ENCODE measurements around the gene C1GALT1C1L. TPM values are rescaled to one million over a fixed set of nuclear protein-coding genes. Genes with fewer than 3 reads are reported as not detected.
"Not testable (repeated sequence)": the region's sequence is repeated elsewhere in the genome, so short reads cannot be mapped to it uniquely, and the experiment has no call there.

The C1GALT1C1L gene
- total RNA-seq, 1 donor from 2014 or later, result 1.2 TPM

DNA sequence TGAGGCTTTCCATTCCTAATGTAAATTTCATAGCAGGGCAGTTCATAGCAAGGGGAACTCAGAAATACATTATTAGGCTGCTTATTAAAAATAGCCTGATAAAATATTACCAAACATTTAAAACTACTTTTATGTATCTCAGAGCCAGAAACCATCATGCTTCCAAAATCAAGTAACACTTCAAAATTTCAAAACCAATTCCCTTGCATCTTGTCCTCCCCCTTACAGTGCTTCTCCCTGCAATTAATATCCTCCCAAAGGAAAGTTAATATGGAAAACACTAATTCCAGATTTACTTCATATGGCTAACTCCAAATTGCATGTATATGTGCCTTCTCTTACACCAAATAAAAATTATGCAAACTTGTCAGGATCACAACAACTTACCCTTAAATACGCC lies 32.5 kb downstream of the C1GALT1C1L start:
- intact Hi-C loops (cut with micrococcal nuclease), result no loop called here
- H3K36me3 ChIP-seq, result no peaks in the 10 kb centered on the region
- H3K27ac ChIP-seq (replicated peaks), result no peak overlapping the region
- DNase-seq, result no peak
- no peak overlapping the region for H3K4me3 ChIP-seq
- peaks cover 19% of the 10 kb centered on the region for H3K9me3 ChIP-seq (replicated peaks)
- H3K27me3 ChIP-seq (ENCODE audit: low read depth), result no peaks in the 10 kb centered on the region
- TF ChIP-seq, protein P1, sequence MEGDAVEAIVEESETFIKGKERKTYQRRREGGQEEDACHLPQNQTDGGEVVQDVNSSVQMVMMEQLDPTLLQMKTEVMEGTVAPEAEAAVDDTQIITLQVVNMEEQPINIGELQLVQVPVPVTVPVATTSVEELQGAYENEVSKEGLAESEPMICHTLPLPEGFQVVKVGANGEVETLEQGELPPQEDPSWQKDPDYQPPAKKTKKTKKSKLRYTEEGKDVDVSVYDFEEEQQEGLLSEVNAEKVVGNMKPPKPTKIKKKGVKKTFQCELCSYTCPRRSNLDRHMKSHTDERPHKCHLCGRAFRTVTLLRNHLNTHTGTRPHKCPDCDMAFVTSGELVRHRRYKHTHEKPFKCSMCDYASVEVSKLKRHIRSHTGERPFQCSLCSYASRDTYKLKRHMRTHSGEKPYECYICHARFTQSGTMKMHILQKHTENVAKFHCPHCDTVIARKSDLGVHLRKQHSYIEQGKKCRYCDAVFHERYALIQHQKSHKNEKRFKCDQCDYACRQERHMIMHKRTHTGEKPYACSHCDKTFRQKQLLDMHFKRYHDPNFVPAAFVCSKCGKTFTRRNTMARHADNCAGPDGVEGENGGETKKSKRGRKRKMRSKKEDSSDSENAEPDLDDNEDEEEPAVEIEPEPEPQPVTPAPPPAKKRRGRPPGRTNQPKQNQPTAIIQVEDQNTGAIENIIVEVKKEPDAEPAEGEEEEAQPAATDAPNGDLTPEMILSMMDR (IDR thresholded peaks at IDR 0.05; ENCODE audit: borderline replicate concordance), result no peak
- no peaks in the 10 kb centered on the region for H3K4me1 ChIP-seq

- intact Hi-C loops (cut with micrococcal nuclease), result no loop called here
These were observed 33.9 kb downstream of the C1GALT1C1L start for GRCh38 chr2:43642363-43642762.

DNA sequence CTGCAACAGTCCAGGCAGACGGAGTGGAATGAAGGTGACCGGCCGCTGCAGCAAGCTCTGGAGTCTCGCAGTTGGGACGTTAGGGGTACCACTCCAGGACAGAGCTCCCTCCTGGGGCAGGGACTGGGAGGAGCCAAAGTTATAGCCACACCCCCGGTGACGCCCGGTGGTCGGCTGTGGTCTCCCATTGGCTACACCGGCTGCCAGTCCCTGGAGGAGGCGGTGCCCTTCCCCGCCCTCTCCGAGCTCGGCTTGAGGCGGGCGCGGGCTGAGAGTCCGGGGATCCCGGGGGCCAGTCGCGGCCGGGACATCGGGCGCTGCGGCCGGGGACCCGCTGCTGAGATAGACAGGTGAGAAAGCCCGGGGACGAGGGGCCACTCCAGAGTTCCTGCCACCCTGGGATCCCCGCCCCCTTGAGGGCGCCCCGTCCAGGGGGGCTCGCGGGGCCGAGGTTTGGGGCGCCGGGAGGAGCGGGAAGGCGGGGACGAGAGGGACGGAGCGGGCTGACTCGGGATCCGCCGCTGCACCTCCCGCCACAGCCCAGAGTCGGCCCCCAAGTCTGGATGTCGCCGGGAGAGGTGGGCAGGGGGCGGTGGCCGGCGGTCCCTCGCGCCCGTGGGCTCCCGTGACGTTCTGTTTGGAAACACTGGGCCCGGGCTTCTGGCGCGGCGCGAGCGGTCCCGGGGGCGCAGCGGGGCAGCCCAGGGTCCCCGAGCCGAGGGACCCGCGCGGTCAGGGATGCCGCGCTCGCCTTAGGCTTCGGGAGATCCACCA lies 39.0 kb downstream of the C1GALT1C1L start, which contains the start of gene PLEKHH2:
Gene PLEKHH2 (plus strand): TSS at position 231 of the 774 bp plus-strand sequence. CDS start 7,414 bp downstream, outside the sequence.
- peak; percentile 87 for DNase-seq
- Histone ChIP-seq H3K4me3 (peak within 1 kb of the TSS; percentile 86), H3K27ac (replicated peaks) (peak within 1 kb of the TSS; percentile 41), H3K4me1 (peaks cover 15% of the 10 kb centered on the region), H3K9me3 (replicated peaks) (peaks cover 20% of the 10 kb centered on the region), H3K36me3 (no peaks in the 10 kb centered on the region), H3K27me3 (ENCODE audit: low read depth) (peaks cover 53% of the 10 kb centered on the region)
- intact Hi-C loops (cut with micrococcal nuclease), result no loop called here
- TF ChIP-seq, protein P1 (IDR thresholded peaks at IDR 0.05; ENCODE audit: borderline replicate concordance), result peak; percentile 7

More at GRCh38 chr2:43642363-43642762, 33.9 kb downstream of the C1GALT1C1L start:
- Histone ChIP-seq H3K4me1 (peaks cover 6% of the 10 kb centered on the region), H3K27me3 (ENCODE audit: low read depth) (peaks cover 4% of the 10 kb centered on the region), H3K27ac (replicated peaks) (no peak overlapping the region), H3K9me3 (replicated peaks) (peaks cover 20% of the 10 kb centered on the region), H3K36me3 (no peaks in the 10 kb centered on the region), H3K4me3 (no peak overlapping the region)
- TF ChIP-seq, protein P1 (IDR thresholded peaks at IDR 0.05; ENCODE audit: borderline replicate concordance), result no peak
- DNase-seq, result no peak

GRCh38 chr2:43636621-43637020 lies 39.6 kb downstream of the C1GALT1C1L start:
- no peak for DNase-seq
- Histone ChIP-seq H3K36me3 (no peaks in the 10 kb centered on the region), H3K27me3 (ENCODE audit: low read depth) (peaks cover 59% of the 10 kb centered on the region), H3K27ac (replicated peaks) (no peak overlapping the region), H3K4me1 (peaks cover 15% of the 10 kb centered on the region), H3K4me3 (peak overlapping the region; percentile 86), H3K9me3 (replicated peaks) (peaks cover 20% of the 10 kb centered on the region)
- TF ChIP-seq, protein P1 (IDR thresholded peaks at IDR 0.05; ENCODE audit: borderline replicate concordance), result no peak
- intact Hi-C loops (cut with micrococcal nuclease), result no loop called here

GRCh38 chr2:43636153-43636552 lies 40.1 kb downstream of the C1GALT1C1L start:
- DNase-seq; H3K36me3 ChIP-seq; H3K27ac ChIP-seq (replicated peaks); intact Hi-C loops (cut with micrococcal nuclease); H3K4me3 ChIP-seq: not testable (repeated sequence)
- peaks cover 15% of the 10 kb centered on the region for H3K4me1 ChIP-seq
- H3K9me3 ChIP-seq (replicated peaks), result peaks cover 20% of the 10 kb centered on the region
- peaks cover 64% of the 10 kb centered on the region for H3K27me3 ChIP-seq (ENCODE audit: low read depth)
